GM06990 (cell line): ENCODE data around the gene METTL3.
A peak's percentile ranks its signal among the peaks of the same experiment; 100 is the strongest.
"Not testable (repeated sequence)": the region's sequence is repeated elsewhere in the genome, so short reads cannot be mapped to it uniquely, and the experiment has no call there.

Experiments used
- DNase-seq: peaks from one replicate; pipeline ENCODE4 v3.0.0-alpha.2; 2011; ENCODE audit not compliant: insufficient read length; ENCODE audit errors: extremely low read depth
- H3K27me3 ChIP-seq: replicated peaks from 2 replicates; pipeline ENCODE4 v1.6.0; 2011; ENCODE audit warnings: low read length; ENCODE audit not compliant: control insufficient read depth, insufficient read depth
- H3K36me3 ChIP-seq: 2 replicates; pipeline ENCODE4 v1.5.1; 2011; ENCODE audit warnings: low read length; ENCODE audit not compliant: control insufficient read depth, insufficient read depth
- H3K4me3 ChIP-seq: replicated peaks from 2 replicates; pipeline ENCODE4 v1.5.1; 2011; ENCODE audit warnings: low read depth, mild to moderate bottlenecking, control low read depth, low read length
- TF ChIP-seq, protein P1 (sequence below): IDR thresholded peaks from 2 replicates; pipeline ENCODE4 v1.5.1; 2011; ENCODE audit warnings: low read length, control low read depth, mild to moderate bottlenecking, inconsistent platforms; ENCODE audit not compliant: insufficient read depth, poor library complexity, severe bottlenecking

Gene METTL3

GRCh38 chr14:21510735-21511657 lies at the start of gene METTL3:
METTL3 (minus strand) TSS chr14:21511340; CDS start chr14:21511223, 117 bp downstream.
- Histone ChIP-seq H3K4me3 (peak within 1 kb of the TSS; percentile 91), H3K36me3 (no peaks in the 10 kb centered on the region; the same call in 1 of the 2 replicates), H3K27me3 (no peaks in the 10 kb centered on the region)
- TF ChIP-seq, protein P1, sequence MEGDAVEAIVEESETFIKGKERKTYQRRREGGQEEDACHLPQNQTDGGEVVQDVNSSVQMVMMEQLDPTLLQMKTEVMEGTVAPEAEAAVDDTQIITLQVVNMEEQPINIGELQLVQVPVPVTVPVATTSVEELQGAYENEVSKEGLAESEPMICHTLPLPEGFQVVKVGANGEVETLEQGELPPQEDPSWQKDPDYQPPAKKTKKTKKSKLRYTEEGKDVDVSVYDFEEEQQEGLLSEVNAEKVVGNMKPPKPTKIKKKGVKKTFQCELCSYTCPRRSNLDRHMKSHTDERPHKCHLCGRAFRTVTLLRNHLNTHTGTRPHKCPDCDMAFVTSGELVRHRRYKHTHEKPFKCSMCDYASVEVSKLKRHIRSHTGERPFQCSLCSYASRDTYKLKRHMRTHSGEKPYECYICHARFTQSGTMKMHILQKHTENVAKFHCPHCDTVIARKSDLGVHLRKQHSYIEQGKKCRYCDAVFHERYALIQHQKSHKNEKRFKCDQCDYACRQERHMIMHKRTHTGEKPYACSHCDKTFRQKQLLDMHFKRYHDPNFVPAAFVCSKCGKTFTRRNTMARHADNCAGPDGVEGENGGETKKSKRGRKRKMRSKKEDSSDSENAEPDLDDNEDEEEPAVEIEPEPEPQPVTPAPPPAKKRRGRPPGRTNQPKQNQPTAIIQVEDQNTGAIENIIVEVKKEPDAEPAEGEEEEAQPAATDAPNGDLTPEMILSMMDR: no peak
- peak; percentile 86 for DNase-seq

GRCh38 chr14:21558703-21559170 lies 47.6 kb upstream of the METTL3 start:
- no peak for DNase-seq
- Histone ChIP-seq H3K27me3 (no peaks in the 10 kb centered on the region), H3K4me3 (no peak overlapping the region), H3K36me3 (no peaks in the 10 kb centered on the region)
- TF ChIP-seq, protein P1: no peak

GRCh38 chr14:21557084-21557901 lies 46.2 kb upstream of the METTL3 start:
- H3K27me3 ChIP-seq: no peaks in the 10 kb centered on the region
- H3K36me3 ChIP-seq: no peaks in the 10 kb centered on the region
- H3K4me3 ChIP-seq: peak overlapping the region; percentile 10
- TF ChIP-seq, protein P1: peak; percentile 60
- DNase-seq: peak; percentile 56

DNA sequence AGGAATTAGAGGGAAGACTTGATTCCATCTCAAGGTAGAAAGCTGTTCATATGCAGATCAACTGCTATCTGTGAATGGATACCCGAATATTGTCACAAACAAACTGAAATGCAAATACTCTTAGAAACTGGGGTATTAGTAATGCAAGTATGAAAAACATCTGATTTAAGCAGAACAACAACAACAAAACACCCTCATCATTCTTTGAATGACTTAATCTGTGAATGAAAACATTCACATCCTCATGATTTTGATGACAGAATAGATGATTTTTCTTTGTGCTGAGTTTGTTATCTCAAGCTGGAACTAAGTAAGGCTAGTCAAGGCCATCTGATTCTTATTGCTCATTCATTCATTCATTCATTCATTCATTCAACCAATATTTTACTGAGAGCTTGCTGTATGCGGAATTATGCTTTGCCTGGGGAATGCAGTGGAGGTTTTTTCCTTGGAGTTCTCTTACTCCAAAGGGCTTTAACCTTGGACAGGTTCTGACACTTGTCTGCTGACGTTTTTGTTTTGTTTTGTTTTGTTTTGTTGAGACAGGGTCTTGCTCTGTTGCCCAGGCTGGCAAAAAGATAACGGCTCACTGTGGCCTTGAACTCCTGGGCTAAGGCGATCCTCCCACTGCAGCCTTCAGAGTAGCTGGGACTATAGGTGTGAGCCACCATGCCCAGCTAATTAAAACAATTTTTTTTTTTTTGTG lies 45.4 kb upstream of the METTL3 start:
- H3K4me3 ChIP-seq: no peak overlapping the region
- no peaks in the 10 kb centered on the region for H3K27me3 ChIP-seq
- no peak for DNase-seq
- TF ChIP-seq, protein P1: no peak
- H3K36me3 ChIP-seq: no peaks in the 10 kb centered on the region

- DNase-seq: no peak
- Histone ChIP-seq H3K27me3 (no peaks in the 10 kb centered on the region), H3K4me3 (no peak overlapping the region), H3K36me3 (no peaks in the 10 kb centered on the region)
- TF ChIP-seq, protein P1: no peak
These were observed 42.1 kb upstream of the METTL3 start for GRCh38 chr14:21553266-21553665.

GRCh38 chr14:21544588-21544987 lies 33.4 kb upstream of the METTL3 start:
- H3K4me3 ChIP-seq, H3K36me3 ChIP-seq, H3K27me3 ChIP-seq, DNase-seq: not testable (repeated sequence)
